Natural killer cell treated with Interleukin-12 subunit alpha and Interleukin-12 subunit beta and Interleukin-15 and Interleukin-18, amount 100 ng/mL, for 72 hours (primary cell): ENCODE measurements around the gene GRAP2. TPM values are rescaled to one million over a fixed set of nuclear protein-coding genes. Genes with fewer than 3 reads are reported as not detected.
A peak's percentile ranks its signal among the peaks of the same experiment; 100 is the strongest.

Source experiments
- ATAC-seq, 2 donors: fragments of 150-1000 bp; cut with Tn5 transposase in 1 of 2; sonication (Bioruptor Pico), chemical (Tn5 transposase) in 1 of 2; 2 replicates each; pipeline ENCODE4 v1.10.0; 2021
- DNase-seq: peaks from one replicate; pipeline ENCODE4 v3.0.0; 2022; ENCODE audit warnings: low spot score
- H3K27ac Mint-ChIP-seq, 2 donors: 1 replicate in 1 of 2; 2 replicates in 1 of 2; pipeline ENCODE4 v1.8.0; 2022; ENCODE audit warnings: mixed read lengths in 2 of 2, mild to moderate bottlenecking in 1 of 2, moderate library complexity in 1 of 2
- H3K27me3 Mint-ChIP-seq, 2 donors: 1 replicate in 1 of 2; 2 replicates in 1 of 2; pipeline ENCODE4 v1.8.0; 2022; ENCODE audit warnings: mixed read lengths in 2 of 2
- H3K36me3 Mint-ChIP-seq: one replicate; pipeline ENCODE4 v1.8.0; 2022; ENCODE audit warnings: mixed read lengths
- H3K4me1 Mint-ChIP-seq, 2 donors: 1 replicate in 1 of 2; 2 replicates in 1 of 2; pipeline ENCODE4 v1.8.0; 2022; ENCODE audit warnings: low read depth in 2 of 2, mixed read lengths in 2 of 2, mild to moderate bottlenecking in 1 of 2
- H3K4me3 Mint-ChIP-seq: one replicate; pipeline ENCODE4 v1.8.0; 2022; ENCODE audit warnings: mixed read lengths
- H3K9me3 Mint-ChIP-seq: 2 replicates; pipeline ENCODE4 v1.8.0; 2022; ENCODE audit warnings: mixed read lengths
- total RNA-seq, 2 donors: library from RNA; stranded (reverse); gene quantifications; one replicate each; pipeline ENCODE4 v1.2.3, GENCODE V29; 2022

The GRAP2 gene
- total RNA-seq, 2 donors from 2014 or later: 13.2 to 36.4 TPM

DNA sequence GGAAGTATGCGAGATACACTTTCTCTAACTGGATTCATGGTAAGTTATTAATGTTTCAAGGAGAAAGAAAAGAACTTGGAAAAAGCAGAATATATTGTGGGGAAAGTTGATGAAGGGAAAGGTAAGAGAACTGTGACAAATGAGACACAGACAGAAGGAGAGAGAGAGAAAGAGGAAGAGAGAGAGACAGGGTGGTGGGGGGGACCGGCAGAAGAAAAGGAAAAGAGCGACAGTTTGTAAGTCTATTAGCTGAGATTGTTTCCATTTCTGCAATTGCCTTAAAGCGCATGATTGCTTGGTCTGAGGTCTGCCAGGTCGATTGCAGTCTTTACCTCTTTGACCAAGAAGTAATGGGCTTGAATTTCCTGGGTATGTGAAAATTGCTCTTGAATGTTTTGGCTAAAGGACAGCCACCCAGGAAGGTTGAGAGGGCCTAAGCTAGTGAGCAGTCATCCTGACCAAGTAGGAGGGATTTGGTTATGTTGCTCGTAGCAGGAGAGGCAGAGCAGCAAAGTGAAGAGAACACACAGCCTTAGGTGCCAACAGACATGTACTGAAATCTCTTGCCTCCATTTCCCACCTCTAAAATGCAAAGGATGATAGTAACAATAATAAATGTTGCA lies 35.8 kb downstream of the GRAP2 start:
- peaks cover 45 to 71% of the 10 kb centered on the region in 2 donors for H3K4me1 Mint-ChIP-seq
- H3K9me3 Mint-ChIP-seq: peaks cover 2% of the 10 kb centered on the region
- H3K27me3 Mint-ChIP-seq: no peaks in the 10 kb centered on the region
- DNase-seq: no peak
- no peak for ATAC-seq
- H3K36me3 Mint-ChIP-seq: no peaks in the 10 kb centered on the region
- H3K4me3 Mint-ChIP-seq: peak overlapping the region; percentile 74
- H3K27ac Mint-ChIP-seq: peak overlapping the region; percentile 72 to 85

DNA sequence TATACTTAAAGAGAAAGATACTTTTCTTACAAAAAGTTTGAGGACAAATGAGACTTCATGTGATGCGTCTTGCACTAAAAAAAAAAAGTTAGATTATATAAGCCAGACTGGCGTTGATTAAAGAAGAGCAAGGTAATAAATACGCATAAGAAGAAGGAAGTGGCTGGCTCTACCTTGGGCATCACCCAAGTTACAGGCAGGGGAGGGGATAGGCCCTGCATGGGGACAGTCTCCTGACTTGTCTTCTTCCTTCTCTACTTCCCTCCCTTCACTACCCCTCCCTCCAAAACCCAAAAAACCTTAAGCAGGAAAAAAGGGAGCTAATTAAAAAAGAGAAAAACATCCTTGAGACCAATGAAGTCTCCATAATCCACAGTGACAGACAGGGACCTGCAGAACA lies 37.0 kb downstream of the GRAP2 start:
- H3K27me3 Mint-ChIP-seq: no peaks in the 10 kb centered on the region
- H3K4me1 Mint-ChIP-seq: peaks cover 42 to 75% of the 10 kb centered on the region in 2 donors
- H3K36me3 Mint-ChIP-seq: no peaks in the 10 kb centered on the region
- H3K4me3 Mint-ChIP-seq: peak overlapping the region; percentile 5
- ATAC-seq: no peak
- peak overlapping the region; percentile 72 to 85 for H3K27ac Mint-ChIP-seq
- H3K9me3 Mint-ChIP-seq: peaks cover 2% of the 10 kb centered on the region
- DNase-seq: no peak

GRCh38 chr22:39938509-39939111 lies 37.7 kb downstream of the GRAP2 start:
- Mint-ChIP-seq H3K27ac (peak overlapping the region; percentile 72 to 85), H3K27me3 (no peaks in the 10 kb centered on the region), H3K36me3 (no peaks in the 10 kb centered on the region), H3K4me1 (peaks cover 41 to 73% of the 10 kb centered on the region in 2 donors), H3K9me3 (no peaks in the 10 kb centered on the region), H3K4me3 (no peak overlapping the region)
- ATAC-seq (no peak), DNase-seq (no peak)

DNA sequence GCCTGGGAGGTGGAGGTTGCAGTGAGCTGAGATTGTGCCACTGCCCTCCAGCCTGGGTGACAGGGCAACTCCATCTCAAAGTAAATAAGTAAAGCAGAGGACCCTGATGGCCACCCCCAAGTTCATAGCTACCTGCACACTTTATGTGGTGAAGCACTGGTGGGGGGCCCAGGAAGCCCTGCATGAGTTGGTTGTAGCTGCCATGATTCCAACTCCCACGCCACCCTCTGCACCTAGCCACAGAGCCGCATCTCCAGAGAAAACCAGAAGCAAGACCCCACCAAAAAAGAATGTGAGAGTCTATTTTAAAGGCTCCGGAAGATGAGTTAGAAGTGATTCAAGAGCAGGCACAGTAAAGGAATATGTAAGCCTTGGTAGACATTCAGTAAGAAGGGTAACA lies 38.9 kb downstream of the GRAP2 start:
- no peak for ATAC-seq
- H3K27me3 Mint-ChIP-seq: no peaks in the 10 kb centered on the region
- H3K9me3 Mint-ChIP-seq: no peaks in the 10 kb centered on the region
- no peaks in the 10 kb centered on the region for H3K36me3 Mint-ChIP-seq
- no peak for DNase-seq
- H3K4me3 Mint-ChIP-seq: no peak overlapping the region
- H3K4me1 Mint-ChIP-seq: peaks cover 36 to 70% of the 10 kb centered on the region in 2 donors
- peak overlapping the region; percentile 61 to 81 for H3K27ac Mint-ChIP-seq

GRCh38 chr22:39940757-39941305 lies 39.9 kb downstream of the GRAP2 start:
- peak overlapping the region; percentile 61 to 81 for H3K27ac Mint-ChIP-seq
- H3K36me3 Mint-ChIP-seq: no peaks in the 10 kb centered on the region
- peak in 1 of 2 donors; percentile 36 for ATAC-seq
- DNase-seq: no peak
- H3K9me3 Mint-ChIP-seq: no peaks in the 10 kb centered on the region
- peaks cover 33 to 68% of the 10 kb centered on the region in 2 donors for H3K4me1 Mint-ChIP-seq
- H3K27me3 Mint-ChIP-seq: no peaks in the 10 kb centered on the region
- peak overlapping the region; percentile 8 for H3K4me3 Mint-ChIP-seq

- DNase-seq (no peak), ATAC-seq (no peak)
- no peaks in the 10 kb centered on the region for H3K9me3 Mint-ChIP-seq
- no peak overlapping the region for H3K4me3 Mint-ChIP-seq
- peak overlapping the region; percentile 45 to 81 for H3K27ac Mint-ChIP-seq
- no peaks in the 10 kb centered on the region for H3K27me3 Mint-ChIP-seq
- H3K4me1 Mint-ChIP-seq: peaks cover 28 to 60% of the 10 kb centered on the region in 2 donors
- no peaks in the 10 kb centered on the region for H3K36me3 Mint-ChIP-seq
Observed at GRCh38 chr22:39941601-39942000, 40.7 kb downstream of the GRAP2 start.

DNA sequence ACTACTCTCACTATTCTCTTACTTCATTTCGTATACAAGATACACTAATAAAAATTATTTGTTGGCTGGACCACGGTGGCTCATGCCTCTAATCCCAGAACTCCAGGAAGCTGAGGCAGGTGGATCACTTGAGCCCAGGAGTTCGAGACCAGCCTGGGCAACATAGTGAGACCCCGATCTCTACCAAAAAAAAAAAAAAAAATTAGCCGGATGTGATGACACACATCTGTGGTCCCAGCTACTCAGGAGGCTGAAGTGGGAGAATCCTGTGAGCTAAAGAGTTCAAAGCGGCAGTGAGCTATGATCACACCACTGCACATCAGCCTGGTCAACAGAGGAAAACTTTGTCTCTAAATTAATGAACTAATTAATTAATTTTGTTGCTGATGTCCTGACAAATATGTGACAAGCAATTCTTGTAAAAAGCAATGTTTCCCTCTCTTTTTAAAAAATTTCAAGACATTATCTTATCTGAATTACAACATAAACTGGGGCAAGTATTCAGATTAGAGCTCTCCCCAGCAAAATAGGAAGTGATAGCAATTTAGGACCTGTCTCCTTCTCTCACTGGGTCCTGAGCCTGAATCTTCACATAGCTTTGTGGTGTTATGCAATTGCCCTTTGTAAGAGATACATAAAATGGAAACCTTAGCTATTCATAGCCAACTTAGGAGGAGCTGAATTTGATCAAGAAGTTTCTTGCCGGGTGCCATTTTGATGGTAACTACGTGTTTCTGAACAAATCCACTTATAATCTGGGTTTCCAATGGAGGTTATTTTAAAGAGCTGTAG lies 41.8 kb downstream of the GRAP2 start:
- H3K36me3 Mint-ChIP-seq: no peaks in the 10 kb centered on the region
- DNase-seq: no peak

GRCh38 chr22:39943337-39943736 lies 42.5 kb downstream of the GRAP2 start:
- DNase-seq: no peak
- no peaks in the 10 kb centered on the region for H3K9me3 Mint-ChIP-seq
- no peaks in the 10 kb centered on the region for H3K36me3 Mint-ChIP-seq
- H3K27ac Mint-ChIP-seq: peak overlapping the region; percentile 81 to 86
- H3K27me3 Mint-ChIP-seq: no peaks in the 10 kb centered on the region
- peaks cover 19 to 51% of the 10 kb centered on the region in 2 donors for H3K4me1 Mint-ChIP-seq
- peak in 1 of 2 donors; percentile 13 for ATAC-seq
- H3K4me3 Mint-ChIP-seq: peak overlapping the region; percentile 56

More for the DNA sequence above, 41.8 kb downstream of the GRAP2 start:
- no peaks in the 10 kb centered on the region for H3K9me3 Mint-ChIP-seq
- peaks cover 24 to 58% of the 10 kb centered on the region in 2 donors for H3K4me1 Mint-ChIP-seq
- ATAC-seq: peak; percentile 45 to 61
- H3K27ac Mint-ChIP-seq: peak overlapping the region; percentile 81 to 86
- H3K4me3 Mint-ChIP-seq: peak overlapping the region; percentile 56
- no peaks in the 10 kb centered on the region for H3K27me3 Mint-ChIP-seq

DNA sequence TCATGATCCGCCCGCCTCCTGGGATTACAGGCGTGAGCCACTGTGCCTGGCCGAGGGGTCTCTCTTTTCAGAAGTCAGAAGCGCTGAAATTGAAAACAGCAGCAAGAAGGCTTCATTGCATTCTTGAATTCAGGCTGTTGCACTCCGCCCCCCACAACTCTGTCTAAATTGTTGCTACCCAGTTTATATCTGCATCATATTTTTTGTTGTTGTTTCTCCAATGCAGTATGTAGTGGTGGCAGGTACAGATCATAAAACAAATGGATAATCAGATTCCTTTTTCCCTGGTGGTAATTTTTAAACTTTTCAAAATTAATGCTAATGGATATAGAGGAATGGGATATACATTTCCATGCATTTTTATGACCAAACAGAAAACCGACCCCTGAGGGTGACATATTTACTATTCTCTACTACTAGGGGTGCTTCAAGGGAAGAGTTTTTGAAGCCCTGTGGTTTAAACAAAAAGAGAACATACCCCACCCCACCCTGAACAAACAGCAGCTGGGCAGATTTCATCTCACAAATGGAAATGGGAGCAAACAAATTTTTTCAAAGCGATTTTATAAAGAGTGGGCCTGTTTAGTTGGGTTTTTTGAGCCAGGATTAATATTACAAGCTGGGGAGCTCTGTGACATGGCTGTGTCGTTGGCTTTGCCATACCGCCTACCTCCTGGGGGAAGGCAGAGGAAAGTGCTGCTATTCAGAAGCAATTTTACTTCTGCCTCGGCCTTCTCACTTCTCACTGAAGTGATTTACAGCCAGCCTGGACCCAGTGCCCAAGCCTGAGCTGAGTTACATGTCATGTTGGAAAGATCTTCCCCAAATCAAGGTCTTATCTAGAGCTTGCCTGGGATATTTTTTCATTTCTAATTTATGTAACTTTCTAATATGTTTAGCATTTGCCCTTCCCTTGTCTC lies 43.3 kb downstream of the GRAP2 start:
- Mint-ChIP-seq H3K4me1 (peaks cover 19 to 59% of the 10 kb centered on the region in 2 donors), H3K27ac (peak overlapping the region; percentile 60 to 68), H3K9me3 (no peaks in the 10 kb centered on the region), H3K36me3 (peaks cover 4% of the 10 kb centered on the region), H3K27me3 (no peaks in the 10 kb centered on the region), H3K4me3 (no peak overlapping the region)
- ATAC-seq: no peak
- DNase-seq: no peak

GRCh38 chr22:39946126-39946502 lies 45.2 kb downstream of the GRAP2 start:
- no peaks in the 10 kb centered on the region for H3K9me3 Mint-ChIP-seq
- H3K27me3 Mint-ChIP-seq: no peaks in the 10 kb centered on the region
- ATAC-seq (no peak), DNase-seq (no peak)
- H3K36me3 Mint-ChIP-seq: peaks cover 6% of the 10 kb centered on the region
- H3K27ac Mint-ChIP-seq: no peak overlapping the region
- H3K4me1 Mint-ChIP-seq: peaks cover 25 to 68% of the 10 kb centered on the region in 2 donors
- no peak overlapping the region for H3K4me3 Mint-ChIP-seq

GRCh38 chr22:39946503-39947219 lies 45.8 kb downstream of the GRAP2 start:
- no peak overlapping the region for H3K4me3 Mint-ChIP-seq
- no peaks in the 10 kb centered on the region for H3K27me3 Mint-ChIP-seq
- H3K27ac Mint-ChIP-seq: peak overlapping the region; percentile 48 to 51
- peaks cover 30 to 71% of the 10 kb centered on the region in 2 donors for H3K4me1 Mint-ChIP-seq
- no peak for DNase-seq
- ATAC-seq: no peak
- H3K9me3 Mint-ChIP-seq: no peaks in the 10 kb centered on the region
- H3K36me3 Mint-ChIP-seq: peaks cover 11% of the 10 kb centered on the region
